Measurements from ENCODE around the gene BAK1. TPM values are rescaled to one million over a fixed set of nuclear protein-coding genes. Genes with fewer than 3 reads are reported as not detected.

Gene BAK1
- total RNA-seq, 1 experiment from 2014 or later: 31.5 TPM

GRCh38 chr6:33566182-33567084 lies 13.6 kb downstream of the BAK1 start:
- TF ChIP-seq REST (IDR thresholded peaks at IDR 0.05; ENCODE audit: insufficient read depth in 1 of 2, low read depth in 2 of 2, low read length in 1 of 2) (no peak), POLR2AphosphoS5 (IDR thresholded peaks at IDR 0.05; ENCODE audit: low read depth, low read length) (no peak), TCF7L2 (IDR thresholded peaks at IDR 0.05; ENCODE audit: low read depth, low read length) (no peak), CTCF (IDR thresholded peaks at IDR 0.05) (no peak), SIN3A (IDR thresholded peaks at IDR 0.05; ENCODE audit: borderline replicate concordance, insufficient read depth, low read depth, low read length) (no peak)
- no peaks in the 10 kb centered on the region for H3K27me3 ChIP-seq (ENCODE audit: control insufficient read depth, insufficient read depth, low read length)
- no peak overlapping the region for H3K4me3 ChIP-seq (ENCODE audit: low read depth in 2 of 2, low read length in 2 of 2)
- ChIA-PET CTCF (no interaction called here), POLR2A (no interaction called here)
- intact Hi-C loops (cut with micrococcal nuclease; ENCODE audit: unreplicated experiment) (no loop called here), in situ Hi-C loops (cut with HindIII; ENCODE audit: low pct_unique_long_range_greater_than_20kb, low sequenced_read_pairs) (no loop called here)
- ATAC-seq: no peak
- no peak overlapping the region for H3K27ac ChIP-seq (ENCODE audit: low read length)
- H3K36me3 ChIP-seq (ENCODE audit: control insufficient read depth, insufficient read depth, low read length): no peaks in the 10 kb centered on the region
- H3K4me1 ChIP-seq (ENCODE audit: control insufficient read depth, insufficient read depth, low read length): peaks cover 1% of the 10 kb centered on the region
- BruUV-seq (replicated peaks): no TSS peak
- no peaks in the 10 kb centered on the region for H3K9me3 ChIP-seq (ENCODE audit: control insufficient read depth, insufficient read depth, low read depth, low read length)
- no peak for DNase-seq (ENCODE audit: low read depth, low spot score)

- CTCF ChIA-PET: no interaction called here
- H3K36me3 ChIP-seq (ENCODE audit: control insufficient read depth, insufficient read depth, low read length): no peaks in the 10 kb centered on the region
- intact Hi-C loops (cut with micrococcal nuclease; ENCODE audit: unreplicated experiment) (no loop called here), in situ Hi-C loops (cut with HindIII; ENCODE audit: low pct_unique_long_range_greater_than_20kb, low sequenced_read_pairs) (no loop called here)
- H3K4me1 ChIP-seq (ENCODE audit: control insufficient read depth, insufficient read depth, low read length): no peaks in the 10 kb centered on the region
- H3K4me3 ChIP-seq (ENCODE audit: low read depth in 2 of 2, low read length in 2 of 2): no peak overlapping the region
- H3K27ac ChIP-seq (ENCODE audit: low read length): no peak overlapping the region
- POLR2A ChIA-PET: no interaction called here
- TF ChIP-seq POLR2AphosphoS5 (IDR thresholded peaks at IDR 0.05; ENCODE audit: low read depth, low read length) (no peak), CTCF (IDR thresholded peaks at IDR 0.05) (no peak), TCF7L2 (IDR thresholded peaks at IDR 0.05; ENCODE audit: low read depth, low read length) (no peak), SIN3A (IDR thresholded peaks at IDR 0.05; ENCODE audit: borderline replicate concordance, insufficient read depth, low read depth, low read length) (no peak), REST (IDR thresholded peaks at IDR 0.05; ENCODE audit: insufficient read depth in 1 of 2, low read depth in 2 of 2, low read length in 1 of 2) (no peak)
- H3K9me3 ChIP-seq (ENCODE audit: control insufficient read depth, insufficient read depth, low read depth, low read length): no peaks in the 10 kb centered on the region
- DNase-seq (ENCODE audit: low read depth, low spot score): no peak
- H3K27me3 ChIP-seq (ENCODE audit: control insufficient read depth, insufficient read depth, low read length): no peaks in the 10 kb centered on the region
- no peak for ATAC-seq
- BruUV-seq (replicated peaks): no TSS peak
These were observed 21.3 kb downstream of the BAK1 start for GRCh38 chr6:33558801-33559200.
